Panc1 (cell line): Measurements from ENCODE around the gene B4GAT1. TPM values are rescaled to one million over a fixed set of nuclear protein-coding genes. Genes with fewer than 3 reads are reported as not detected.

Experiments
- ATAC-seq: fragments of 200-7000 bp; cut with Tn5 transposase; 2 replicates; pipeline ENCODE4 v1.9.1; 2020; ENCODE audit warnings: mild to moderate bottlenecking, moderate library complexity
- BruUV-seq: library from RNA; stranded (reverse); fragments of 400-500 nt; replicated peaks from 2 replicates; lab custom pipeline; 2021; lab: Mats Ljungman, UMichigan
- CTCF ChIA-PET: fragments of 300-600 bp; sonication (Branson Sonifier 250); formaldehyde crosslinking; loops from one replicate; lab custom pipeline; 2022; ENCODE audit warnings: antibody characterized with exemption; lab: Charles Lee
- POLR2A ChIA-PET: fragments of 300-600 bp; sonication (Branson Sonifier 250); formaldehyde crosslinking; loops from one replicate; lab custom pipeline; 2022; ENCODE audit warnings: antibody characterized with exemption; lab: Charles Lee
- DNase-seq: peaks from one replicate; pipeline ENCODE4 v3.0.0-alpha.2; 2010; ENCODE audit warnings: low read depth, low spot score
- H3K27ac ChIP-seq: 2 replicates; pipeline ENCODE4 v1.5.1; 2011; ENCODE audit warnings: mild to moderate bottlenecking, low read length, inconsistent platforms
- H3K27me3 ChIP-seq: fragments of 200-500 bp; sonication (Bioruptor generic); 2 replicates; pipeline ENCODE4 v1.6.0; 2014; ENCODE audit warnings: low read length, inconsistent platforms; ENCODE audit not compliant: control insufficient read depth, insufficient read depth
- H3K36me3 ChIP-seq: fragments of 200-500 bp; sonication (Bioruptor generic); 2 replicates; pipeline ENCODE4 v1.5.1; 2014; ENCODE audit warnings: inconsistent platforms, mild to moderate bottlenecking, low read length, moderate library complexity; ENCODE audit not compliant: control insufficient read depth, insufficient read depth
- H3K4me1 ChIP-seq: 2 replicates; pipeline ENCODE4 v1.5.1; 2011; ENCODE audit warnings: inconsistent platforms, mild to moderate bottlenecking, low read length, moderate library complexity; ENCODE audit not compliant: control insufficient read depth, insufficient read depth
- H3K4me3 ChIP-seq, 2 experiments: 2 replicates each; pipeline ENCODE4 v1.5.1; 2011 to 2012; ENCODE audit warnings: low read depth in 2 of 2, low read length in 2 of 2, mild to moderate bottlenecking in 2 of 2, inconsistent platforms in 1 of 2, moderate library complexity in 1 of 2
- H3K9me3 ChIP-seq: fragments of 200-500 bp; sonication (Bioruptor generic); 2 replicates; pipeline ENCODE4 v1.5.1; 2014; ENCODE audit warnings: low read depth, mild to moderate bottlenecking, inconsistent platforms, low read length, moderate library complexity; ENCODE audit not compliant: control insufficient read depth, insufficient read depth
- POLR2AphosphoS5 ChIP-seq: IDR thresholded peaks from 2 replicates; pipeline ENCODE4 v1.6.1; 2012; ENCODE audit warnings: mild to moderate bottlenecking, low read depth, low read length, moderate library complexity
- SIN3A ChIP-seq: IDR thresholded peaks from 2 replicates; pipeline ENCODE4 v1.6.1; 2012; ENCODE audit warnings: low read depth, mild to moderate bottlenecking, low read length, moderate library complexity, borderline replicate concordance; ENCODE audit not compliant: insufficient read depth
- TCF7L2 ChIP-seq: IDR thresholded peaks from 2 replicates; pipeline ENCODE4 v1.6.1; 2011; ENCODE audit warnings: mild to moderate bottlenecking, low read depth, low read length, inconsistent platforms
- in situ Hi-C: cut with HindIII; loops from 2 replicates; pipeline ENCODE4 v1.10.0; 2016; ENCODE audit warnings: low sequenced_read_pairs, low pct_unique_long_range_greater_than_20kb
- intact Hi-C: fragments of 100-400 bp; cut with micrococcal nuclease; formaldehyde crosslinking; loops from one replicate; pipeline ENCODE4 v1.10.0; 2022; ENCODE audit not compliant: unreplicated experiment
- total RNA-seq: library from RNA; stranded (reverse); gene quantifications from one replicate; pipeline ENCODE4 v1.2.1, GENCODE V29; 2021; ENCODE audit not compliant: unreplicated experiment
- TF ChIP-seq, protein P1 (sequence below): fragments of 450-650 bp; IDR thresholded peaks from 2 replicates; pipeline ENCODE4 v1.5.1; 2017; ENCODE audit warnings: mild to moderate bottlenecking
- TF ChIP-seq, protein P2 (sequence below), 2 experiments: IDR thresholded peaks; 2 replicates each; pipeline ENCODE4 v1.6.1; 2011 to 2012; ENCODE audit warnings: low read depth in 2 of 2, control low read depth in 1 of 2, low read length in 1 of 2, mild to moderate bottlenecking in 1 of 2, moderate library complexity in 1 of 2; ENCODE audit not compliant: insufficient read depth in 1 of 2

B4GAT1 gene
- total RNA-seq, 1 experiment from 2014 or later, result 29.3 TPM

DNA sequence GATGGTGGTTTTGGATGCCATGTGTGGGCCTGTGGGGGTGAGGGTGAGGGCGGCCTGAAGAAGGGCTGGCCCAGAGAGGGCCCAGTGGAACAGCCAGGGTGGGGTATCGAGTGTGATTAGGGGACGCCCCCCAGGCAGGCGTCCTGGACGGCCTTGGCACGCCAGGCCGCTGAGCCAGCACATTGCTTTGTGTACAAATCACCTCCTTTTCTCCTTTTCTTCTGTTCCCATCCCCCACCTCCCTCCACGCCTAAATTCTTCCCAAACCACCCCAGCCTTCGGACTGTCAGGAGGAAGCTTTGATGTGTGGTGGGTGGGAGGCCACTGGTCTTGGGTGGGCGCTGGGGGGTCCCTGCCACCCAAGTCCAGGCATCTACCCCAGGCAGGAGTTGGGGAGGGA is 22.8 kb downstream of the B4GAT1 start:
- CTCF ChIA-PET, result no interaction called here
- ATAC-seq (no peak), DNase-seq (no peak)
- H3K27me3 ChIP-seq, result no peaks in the 10 kb centered on the region
- H3K36me3 ChIP-seq, result no peaks in the 10 kb centered on the region
- TF ChIP-seq, protein P1, sequence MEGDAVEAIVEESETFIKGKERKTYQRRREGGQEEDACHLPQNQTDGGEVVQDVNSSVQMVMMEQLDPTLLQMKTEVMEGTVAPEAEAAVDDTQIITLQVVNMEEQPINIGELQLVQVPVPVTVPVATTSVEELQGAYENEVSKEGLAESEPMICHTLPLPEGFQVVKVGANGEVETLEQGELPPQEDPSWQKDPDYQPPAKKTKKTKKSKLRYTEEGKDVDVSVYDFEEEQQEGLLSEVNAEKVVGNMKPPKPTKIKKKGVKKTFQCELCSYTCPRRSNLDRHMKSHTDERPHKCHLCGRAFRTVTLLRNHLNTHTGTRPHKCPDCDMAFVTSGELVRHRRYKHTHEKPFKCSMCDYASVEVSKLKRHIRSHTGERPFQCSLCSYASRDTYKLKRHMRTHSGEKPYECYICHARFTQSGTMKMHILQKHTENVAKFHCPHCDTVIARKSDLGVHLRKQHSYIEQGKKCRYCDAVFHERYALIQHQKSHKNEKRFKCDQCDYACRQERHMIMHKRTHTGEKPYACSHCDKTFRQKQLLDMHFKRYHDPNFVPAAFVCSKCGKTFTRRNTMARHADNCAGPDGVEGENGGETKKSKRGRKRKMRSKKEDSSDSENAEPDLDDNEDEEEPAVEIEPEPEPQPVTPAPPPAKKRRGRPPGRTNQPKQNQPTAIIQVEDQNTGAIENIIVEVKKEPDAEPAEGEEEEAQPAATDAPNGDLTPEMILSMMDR, result no peak
- TF ChIP-seq SIN3A, result no peak
- no peak for TF ChIP-seq TCF7L2
- TF ChIP-seq, protein P2, sequence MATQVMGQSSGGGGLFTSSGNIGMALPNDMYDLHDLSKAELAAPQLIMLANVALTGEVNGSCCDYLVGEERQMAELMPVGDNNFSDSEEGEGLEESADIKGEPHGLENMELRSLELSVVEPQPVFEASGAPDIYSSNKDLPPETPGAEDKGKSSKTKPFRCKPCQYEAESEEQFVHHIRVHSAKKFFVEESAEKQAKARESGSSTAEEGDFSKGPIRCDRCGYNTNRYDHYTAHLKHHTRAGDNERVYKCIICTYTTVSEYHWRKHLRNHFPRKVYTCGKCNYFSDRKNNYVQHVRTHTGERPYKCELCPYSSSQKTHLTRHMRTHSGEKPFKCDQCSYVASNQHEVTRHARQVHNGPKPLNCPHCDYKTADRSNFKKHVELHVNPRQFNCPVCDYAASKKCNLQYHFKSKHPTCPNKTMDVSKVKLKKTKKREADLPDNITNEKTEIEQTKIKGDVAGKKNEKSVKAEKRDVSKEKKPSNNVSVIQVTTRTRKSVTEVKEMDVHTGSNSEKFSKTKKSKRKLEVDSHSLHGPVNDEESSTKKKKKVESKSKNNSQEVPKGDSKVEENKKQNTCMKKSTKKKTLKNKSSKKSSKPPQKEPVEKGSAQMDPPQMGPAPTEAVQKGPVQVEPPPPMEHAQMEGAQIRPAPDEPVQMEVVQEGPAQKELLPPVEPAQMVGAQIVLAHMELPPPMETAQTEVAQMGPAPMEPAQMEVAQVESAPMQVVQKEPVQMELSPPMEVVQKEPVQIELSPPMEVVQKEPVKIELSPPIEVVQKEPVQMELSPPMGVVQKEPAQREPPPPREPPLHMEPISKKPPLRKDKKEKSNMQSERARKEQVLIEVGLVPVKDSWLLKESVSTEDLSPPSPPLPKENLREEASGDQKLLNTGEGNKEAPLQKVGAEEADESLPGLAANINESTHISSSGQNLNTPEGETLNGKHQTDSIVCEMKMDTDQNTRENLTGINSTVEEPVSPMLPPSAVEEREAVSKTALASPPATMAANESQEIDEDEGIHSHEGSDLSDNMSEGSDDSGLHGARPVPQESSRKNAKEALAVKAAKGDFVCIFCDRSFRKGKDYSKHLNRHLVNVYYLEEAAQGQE (IDR thresholded peaks at IDR 0.05; ENCODE audit: insufficient read depth in 1 of 2, low read depth in 2 of 2, low read length in 1 of 2), result no peak
- TF ChIP-seq POLR2AphosphoS5, result no peak
- H3K27ac ChIP-seq, result no peak overlapping the region
- in situ Hi-C loops, result no loop called here
- POLR2A ChIA-PET, result no interaction called here
- H3K4me1 ChIP-seq, result peaks cover 18% of the 10 kb centered on the region
- intact Hi-C loops, result no loop called here
- BruUV-seq, result no TSS peak
- no peaks in the 10 kb centered on the region for H3K9me3 ChIP-seq
- no peak overlapping the region for H3K4me3 ChIP-seq

DNA sequence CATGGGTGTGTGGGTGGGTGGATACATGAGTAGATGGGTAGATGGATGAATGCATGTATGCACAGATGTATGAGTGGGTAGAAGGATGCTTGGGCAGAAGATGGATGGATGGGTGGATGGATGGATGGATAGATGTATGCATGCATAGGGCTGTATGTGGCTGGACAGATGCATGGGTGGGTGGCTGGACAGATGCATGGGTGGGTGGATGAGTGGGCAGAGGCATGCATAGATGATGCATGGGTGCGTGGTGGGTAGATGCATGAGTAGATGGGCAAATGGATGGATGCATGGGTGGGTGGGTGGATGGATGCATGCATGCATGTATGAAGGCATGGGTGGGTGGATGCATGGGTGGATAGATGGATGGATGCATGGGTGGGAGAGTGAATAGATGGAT is 23.7 kb downstream of the B4GAT1 start:
- TF ChIP-seq SIN3A (no peak), TCF7L2 (no peak), POLR2AphosphoS5 (no peak)
- TF ChIP-seq, protein P2 (IDR thresholded peaks at IDR 0.05; ENCODE audit: insufficient read depth in 1 of 2, low read depth in 2 of 2, low read length in 1 of 2), result no peak
- TF ChIP-seq, protein P1, result no peak
- ChIA-PET CTCF (no interaction called here), POLR2A (no interaction called here)
- in situ Hi-C loops (no loop called here), intact Hi-C loops (no loop called here)
- Histone ChIP-seq H3K9me3 (no peaks in the 10 kb centered on the region), H3K36me3 (no peaks in the 10 kb centered on the region), H3K27ac (no peak overlapping the region), H3K27me3 (no peaks in the 10 kb centered on the region), H3K4me1 (peaks cover 16% of the 10 kb centered on the region), H3K4me3 (no peak overlapping the region)
- ATAC-seq (no peak), DNase-seq (no peak)
- BruUV-seq, result no TSS peak
